SH-SY5Y (cell line): ENCODE results near the gene GREB1L.

ENCODE experiments used
- GATA2 ChIP-seq: IDR thresholded peaks from 2 replicates; pipeline ENCODE4 v1.6.1; 2011; ENCODE audit warnings: mild to moderate bottlenecking, low read depth, low read length
- GATA3 ChIP-seq: IDR thresholded peaks from 2 replicates; pipeline ENCODE4 v1.6.1; 2011; ENCODE audit warnings: low read depth, mild to moderate bottlenecking, low read length, moderate library complexity

DNA sequence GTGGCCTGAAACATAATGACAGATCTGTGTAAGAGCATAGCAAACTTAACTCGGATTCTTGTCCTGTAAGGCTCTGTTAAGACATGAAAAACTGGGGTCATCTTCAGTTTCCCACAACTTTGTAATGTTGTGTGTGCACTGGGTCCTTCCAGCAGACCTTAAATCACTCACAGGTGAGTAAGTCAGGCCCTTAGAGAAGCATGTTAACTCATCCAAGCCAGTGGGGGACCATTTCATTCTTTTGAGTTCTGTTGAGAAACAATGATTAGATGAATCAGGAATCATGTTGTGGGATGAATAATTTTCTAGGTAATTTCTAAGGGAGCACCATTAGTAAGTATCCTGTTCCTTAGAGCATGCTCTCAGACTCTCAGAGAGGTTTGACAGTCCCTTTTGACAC is 191.4 kb downstream of the GREB1L start:
- TF ChIP-seq GATA2, result no peak
- no peak for TF ChIP-seq GATA3
